OCI-LY7 (cell line): Measurements from ENCODE around the gene F2RL2. TPM values are rescaled to one million over a fixed set of nuclear protein-coding genes. Genes with fewer than 3 reads are reported as not detected.

Experiments used
- BruUV-seq: library from RNA; stranded (reverse); fragments of 400-500 nt; replicated peaks from 2 replicates; lab custom pipeline; 2021; lab: Mats Ljungman, UMichigan
- CTCF ChIA-PET: fragments of 300-600 bp; sonication (Branson Sonifier 250); formaldehyde crosslinking; loops from one replicate; lab custom pipeline; 2022; ENCODE audit warnings: antibody characterized with exemption; ENCODE audit not compliant: unreplicated experiment; lab: Charles Lee
- POLR2A ChIA-PET: fragments of 300-600 bp; sonication (Branson Sonifier 250); formaldehyde crosslinking; loops from one replicate; lab custom pipeline; 2022; ENCODE audit warnings: antibody characterized with exemption; lab: Charles Lee
- DNase-seq: peaks from one replicate; pipeline ENCODE4 v3.0.0-alpha.2; 2015; ENCODE audit warnings: low spot score
- H2AFZ ChIP-seq: fragments of 200-600 bp; sonication (generic), shearing (Covaris generic); 2 replicates; pipeline ENCODE4 v1.6.1; 2014; ENCODE audit warnings: mild to moderate bottlenecking, antibody characterized with exemption, low read length, moderate library complexity
- H3K27ac ChIP-seq: fragments of 200-600 bp; sonication (generic); 2 replicates; pipeline ENCODE4 v1.5.1; 2014; ENCODE audit warnings: mixed run types, low read depth, mild to moderate bottlenecking, moderate library complexity, low read length, inconsistent platforms; ENCODE audit not compliant: poor library complexity, severe bottlenecking
- H3K36me3 ChIP-seq: fragments of 200-600 bp; sonication (generic); 2 replicates; pipeline ENCODE4 v1.6.1; 2014; ENCODE audit warnings: mild to moderate bottlenecking, antibody characterized with exemption, low read length, moderate library complexity, mixed read lengths; ENCODE audit not compliant: insufficient read depth
- H3K4me1 ChIP-seq: fragments of 200-600 bp; sonication (generic); 2 replicates; pipeline ENCODE4 v1.5.1; 2014; ENCODE audit warnings: mild to moderate bottlenecking, low read length; ENCODE audit not compliant: insufficient read depth, poor library complexity, severe bottlenecking
- H3K4me2 ChIP-seq: fragments of 200-600 bp; sonication (generic); 2 replicates; pipeline ENCODE4 v1.6.1; 2014; ENCODE audit warnings: mild to moderate bottlenecking, low read length
- H3K4me3 ChIP-seq: fragments of 200-600 bp; sonication (generic); 2 replicates; pipeline ENCODE4 v1.5.1; 2014; ENCODE audit warnings: mild to moderate bottlenecking, low read depth, low read length; ENCODE audit not compliant: poor library complexity, severe bottlenecking
- H3K79me2 ChIP-seq: fragments of 200-600 bp; sonication (generic); 2 replicates; pipeline ENCODE4 v1.6.1; 2016; ENCODE audit warnings: low read depth, mild to moderate bottlenecking, low read length, moderate library complexity, mixed read lengths; ENCODE audit not compliant: insufficient read depth
- H3K9me2 ChIP-seq: fragments of 200-600 bp; sonication (generic); 2 replicates; pipeline ENCODE4 v1.6.1; 2016; ENCODE audit warnings: mild to moderate bottlenecking, low read length, mixed read lengths; ENCODE audit not compliant: insufficient read depth
- H3K9me3 ChIP-seq: fragments of 200-600 bp; sonication (generic); 2 replicates; pipeline ENCODE4 v1.6.1; 2014; ENCODE audit warnings: mild to moderate bottlenecking, mixed run types, low read length, mixed read lengths
- H4K20me1 ChIP-seq: fragments of 200-600 bp; sonication (generic); 2 replicates; pipeline ENCODE4 v1.6.1; 2014; ENCODE audit warnings: mild to moderate bottlenecking, antibody characterized with exemption, low read length, moderate library complexity, mixed read lengths; ENCODE audit not compliant: insufficient read depth
- EZH2phosphoT487 ChIP-seq: fragments of 200-600 bp; sonication (generic); IDR thresholded peaks from 2 replicates; pipeline ENCODE4 v1.6.1; 2018; ENCODE audit warnings: low read depth, borderline replicate concordance, mild to moderate bottlenecking, mixed run types, antibody characterized with exemption, low read length, moderate library complexity, mixed read lengths
- intact Hi-C: fragments of 100-400 bp; cut with micrococcal nuclease; formaldehyde crosslinking; loops from one replicate; pipeline ENCODE4 v1.10.0; 2022; ENCODE audit not compliant: unreplicated experiment
- total RNA-seq, 2 experiments: library from RNA; depleted of rRNA in 1 of 2; stranded (reverse); fragments of >200 nt in 1 of 2; shearing (Covaris generic) in 1 of 2; gene quantifications; 2 replicates each; pipeline ENCODE4 v1.2.3, GENCODE V29; 2014 to 2022
- TF ChIP-seq, protein P1 (sequence below): fragments of 200-600 bp; sonication (generic); conservative IDR thresholded peaks from 2 replicates; pipeline ENCODE4 v1.5.1; 2014; ENCODE audit warnings: mild to moderate bottlenecking, antibody characterized with exemption, low read length, moderate library complexity, mixed read lengths

The F2RL2 gene
- total RNA-seq, 2 experiments from 2014 or later, result not detected

DNA sequence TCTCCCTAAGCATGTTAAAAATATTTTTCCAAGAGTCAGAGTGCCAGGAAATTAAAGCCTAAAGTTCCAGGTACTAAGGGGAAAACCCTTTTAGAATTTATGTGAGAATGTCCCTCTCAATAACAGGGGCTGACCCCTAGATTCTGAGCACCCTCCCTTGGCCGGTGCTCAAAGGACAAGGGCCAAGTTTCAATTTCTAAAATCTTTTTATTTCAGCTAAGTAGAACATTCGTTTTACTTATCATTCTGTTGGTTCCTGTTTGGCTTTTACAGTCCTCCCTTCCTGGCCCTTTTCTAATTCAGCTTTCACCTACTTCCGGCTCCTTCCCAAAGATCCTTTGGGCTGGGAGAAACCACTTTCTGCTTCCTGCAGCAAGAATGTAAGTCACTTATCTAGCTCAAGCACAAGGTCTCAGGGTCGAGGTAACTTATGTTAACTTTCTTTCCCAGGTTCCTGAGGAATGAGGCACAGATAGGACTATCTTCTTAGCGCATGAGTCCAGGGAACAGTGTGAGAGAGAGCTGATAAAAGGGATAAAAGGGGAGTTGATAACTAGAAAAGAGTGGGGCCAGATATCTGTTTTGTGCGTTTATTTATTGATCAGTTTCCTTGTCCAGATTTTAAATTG is 34.6 kb upstream of the F2RL2 start:
- BruUV-seq, result no TSS peak
- Histone ChIP-seq H2AFZ (no peak overlapping the region), H3K4me3 (no peak overlapping the region), H3K4me1 (no peaks in the 10 kb centered on the region), H3K27ac (no peak overlapping the region), H4K20me1 (no peaks in the 10 kb centered on the region), H3K4me2 (no peak overlapping the region), H3K79me2 (no peaks in the 10 kb centered on the region), H3K9me2 (no peaks in the 10 kb centered on the region), H3K9me3 (no peaks in the 10 kb centered on the region), H3K36me3 (peaks cover 46% of the 10 kb centered on the region)
- TF ChIP-seq, protein P1, sequence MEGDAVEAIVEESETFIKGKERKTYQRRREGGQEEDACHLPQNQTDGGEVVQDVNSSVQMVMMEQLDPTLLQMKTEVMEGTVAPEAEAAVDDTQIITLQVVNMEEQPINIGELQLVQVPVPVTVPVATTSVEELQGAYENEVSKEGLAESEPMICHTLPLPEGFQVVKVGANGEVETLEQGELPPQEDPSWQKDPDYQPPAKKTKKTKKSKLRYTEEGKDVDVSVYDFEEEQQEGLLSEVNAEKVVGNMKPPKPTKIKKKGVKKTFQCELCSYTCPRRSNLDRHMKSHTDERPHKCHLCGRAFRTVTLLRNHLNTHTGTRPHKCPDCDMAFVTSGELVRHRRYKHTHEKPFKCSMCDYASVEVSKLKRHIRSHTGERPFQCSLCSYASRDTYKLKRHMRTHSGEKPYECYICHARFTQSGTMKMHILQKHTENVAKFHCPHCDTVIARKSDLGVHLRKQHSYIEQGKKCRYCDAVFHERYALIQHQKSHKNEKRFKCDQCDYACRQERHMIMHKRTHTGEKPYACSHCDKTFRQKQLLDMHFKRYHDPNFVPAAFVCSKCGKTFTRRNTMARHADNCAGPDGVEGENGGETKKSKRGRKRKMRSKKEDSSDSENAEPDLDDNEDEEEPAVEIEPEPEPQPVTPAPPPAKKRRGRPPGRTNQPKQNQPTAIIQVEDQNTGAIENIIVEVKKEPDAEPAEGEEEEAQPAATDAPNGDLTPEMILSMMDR, result no peak
- TF ChIP-seq EZH2phosphoT487, result no peak
- ChIA-PET POLR2A (interaction anchor here (0.7 kb wide), 1 partner anchor 244 kb away, joined by 3 read pairs; no protein-coding TSS in a partner anchor), CTCF (no interaction called here)
- no peak for DNase-seq
- intact Hi-C loops, result no loop called here

DNA sequence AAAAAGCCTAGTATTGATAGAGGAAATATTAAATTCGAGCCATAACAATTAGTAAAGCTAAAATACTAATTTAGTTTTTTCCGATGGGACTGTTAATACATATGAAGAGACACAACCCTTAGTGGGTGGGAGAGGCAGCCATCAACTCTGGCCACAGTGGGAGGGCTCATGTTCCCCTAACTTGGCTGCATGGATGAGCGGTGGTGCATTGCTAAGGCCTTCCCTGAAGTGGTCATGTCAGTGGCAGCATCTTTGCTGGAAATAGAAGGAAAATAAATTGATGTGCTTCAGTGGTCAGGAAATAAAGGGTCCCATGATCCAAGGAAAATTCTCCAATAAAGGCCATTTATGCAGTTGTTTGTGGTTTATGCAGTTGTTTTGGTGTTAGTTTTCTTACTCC is 33.9 kb upstream of the F2RL2 start:
- H3K36me3 ChIP-seq, result peaks cover 48% of the 10 kb centered on the region
- intact Hi-C loops, result no loop called here
- no peak for TF ChIP-seq EZH2phosphoT487
- TF ChIP-seq, protein P1, result no peak
- no TSS peak for BruUV-seq
- H3K4me1 ChIP-seq, result no peaks in the 10 kb centered on the region
- H3K9me2 ChIP-seq, result no peaks in the 10 kb centered on the region
- ChIA-PET POLR2A (interaction anchor here (0.7 kb wide), 2 partner anchors 243 to 1857 kb away, joined by 3 to 5 read pairs; no protein-coding TSS in a partner anchor), CTCF (no interaction called here)
- no peaks in the 10 kb centered on the region for H4K20me1 ChIP-seq
- DNase-seq, result no peak
- no peaks in the 10 kb centered on the region for H3K9me3 ChIP-seq
- no peak overlapping the region for H3K4me3 ChIP-seq
- no peaks in the 10 kb centered on the region for H3K79me2 ChIP-seq
- H3K4me2 ChIP-seq, result no peak overlapping the region
- H2AFZ ChIP-seq, result no peak overlapping the region
- H3K27ac ChIP-seq, result no peak overlapping the region

DNA sequence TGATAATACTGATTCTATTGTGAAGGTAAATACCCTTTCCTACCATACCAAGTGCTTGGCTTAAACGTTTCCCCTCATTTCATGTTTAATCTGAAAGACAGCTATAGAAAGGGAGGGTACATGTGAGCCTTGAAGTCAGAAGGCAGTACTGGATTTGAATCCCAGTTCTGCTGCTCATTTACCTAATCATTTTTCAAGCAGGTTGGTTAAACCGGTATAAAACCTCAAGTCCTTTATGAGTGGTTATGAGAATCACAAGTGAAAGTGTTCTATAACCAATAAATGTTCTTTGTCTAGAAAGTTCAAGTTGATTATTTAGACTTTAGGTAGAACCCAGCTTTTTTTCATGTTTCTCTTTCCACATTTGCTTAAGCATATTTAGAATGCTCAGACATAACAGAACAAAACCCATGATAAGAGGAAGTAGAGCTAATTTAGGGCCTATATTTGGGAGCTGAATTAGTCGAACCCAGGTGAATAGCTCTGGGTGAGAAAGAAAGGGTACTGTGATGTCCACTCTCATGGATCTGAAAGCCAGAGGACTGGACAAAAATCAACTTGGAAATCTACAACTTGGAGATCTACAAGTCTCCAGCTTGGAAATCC is 29.7 kb upstream of the F2RL2 start:
- Histone ChIP-seq H3K27ac (no peak overlapping the region), H4K20me1 (no peaks in the 10 kb centered on the region), H3K36me3 (peaks cover 60% of the 10 kb centered on the region), H3K9me2 (no peaks in the 10 kb centered on the region), H3K4me3 (no peak overlapping the region), H3K79me2 (no peaks in the 10 kb centered on the region), H3K4me1 (no peaks in the 10 kb centered on the region), H3K4me2 (no peak overlapping the region), H3K9me3 (peaks cover 18% of the 10 kb centered on the region), H2AFZ (no peak overlapping the region)
- intact Hi-C loops, result no loop called here
- BruUV-seq, result no TSS peak
- TF ChIP-seq EZH2phosphoT487, result no peak
- TF ChIP-seq, protein P1, result no peak
- ChIA-PET POLR2A (interaction anchor here (1.1 kb wide), 2 partner anchors 12 to 52 kb away, joined by 3 read pairs; no protein-coding TSS in a partner anchor), CTCF (no interaction called here)
- DNase-seq, result no peak
